Measurements from ENCODE around the gene BCORL1. TPM values are rescaled to one million over a fixed set of nuclear protein-coding genes. Genes with fewer than 3 reads are reported as not detected.

The BCORL1 gene
- total RNA-seq, result 10 to 100 TPM in 1 of 2 donors, 1 to 10 TPM in 1; 8.5 to 22.3 TPM

- H3K9me3 ChIP-seq, result no peaks in the 10 kb centered on the region
- no peak within 1 kb of the TSS for H3K4me3 ChIP-seq
- peak; percentile 64 for DNase-seq (ENCODE audit: low spot score)
- no peak within 1 kb of the TSS for H3K27ac ChIP-seq
- no peaks in the 10 kb centered on the region for H3K4me1 ChIP-seq (ENCODE audit: control insufficient read depth in 1 of 2, low read depth in 2 of 2)
- no peaks in the 10 kb centered on the region for H3K27me3 ChIP-seq (replicated peaks; ENCODE audit: insufficient read depth)
- no peak for TF ChIP-seq CTCF (IDR thresholded peaks at IDR 0.05)
- no peaks in the 10 kb centered on the region for H3K36me3 ChIP-seq
- peak; percentile 80 for ATAC-seq (ENCODE audit: insufficient number of reproducible peaks, low FRiP score, low read depth)
Measured at GRCh38 chrX:129982300-129983251, at the start of gene BCORL1. TSS of gene BCORL1 (plus strand) at chrX:129982635. CDS start at chrX:130005232, 22,597 bp downstream.

GRCh38 chrX:129932821-129933321 is 49.6 kb upstream of the BCORL1 start:
- TF ChIP-seq CTCF (IDR thresholded peaks at IDR 0.05), result no peak
- no peak for ATAC-seq (ENCODE audit: insufficient number of reproducible peaks, low FRiP score, low read depth)
- H3K9me3 ChIP-seq, result no peaks in the 10 kb centered on the region
- no peaks in the 10 kb centered on the region for H3K4me1 ChIP-seq (ENCODE audit: control insufficient read depth in 1 of 2, low read depth in 2 of 2)
- no peaks in the 10 kb centered on the region for H3K27me3 ChIP-seq (replicated peaks; ENCODE audit: insufficient read depth)
- H3K27ac ChIP-seq, result peak overlapping the region in 1 of 2 donors; percentile 35
- H3K4me3 ChIP-seq, result peak overlapping the region; percentile 77
- H3K36me3 ChIP-seq, result no peaks in the 10 kb centered on the region
- DNase-seq (ENCODE audit: low spot score), result no peak

- DNase-seq (ENCODE audit: low spot score) (no peak), ATAC-seq (ENCODE audit: insufficient number of reproducible peaks, low FRiP score, low read depth) (no peak)
- Histone ChIP-seq H3K4me3 (no peak overlapping the region), H3K36me3 (no peaks in the 10 kb centered on the region), H3K4me1 (ENCODE audit: control insufficient read depth in 1 of 2, low read depth in 2 of 2) (no peaks in the 10 kb centered on the region), H3K9me3 (no peaks in the 10 kb centered on the region), H3K27me3 (replicated peaks; ENCODE audit: insufficient read depth) (no peaks in the 10 kb centered on the region), H3K27ac (no peak overlapping the region)
- TF ChIP-seq CTCF (IDR thresholded peaks at IDR 0.05), result no peak
Measured at GRCh38 chrX:129933700-129934099, 48.7 kb upstream of the BCORL1 start.

DNA sequence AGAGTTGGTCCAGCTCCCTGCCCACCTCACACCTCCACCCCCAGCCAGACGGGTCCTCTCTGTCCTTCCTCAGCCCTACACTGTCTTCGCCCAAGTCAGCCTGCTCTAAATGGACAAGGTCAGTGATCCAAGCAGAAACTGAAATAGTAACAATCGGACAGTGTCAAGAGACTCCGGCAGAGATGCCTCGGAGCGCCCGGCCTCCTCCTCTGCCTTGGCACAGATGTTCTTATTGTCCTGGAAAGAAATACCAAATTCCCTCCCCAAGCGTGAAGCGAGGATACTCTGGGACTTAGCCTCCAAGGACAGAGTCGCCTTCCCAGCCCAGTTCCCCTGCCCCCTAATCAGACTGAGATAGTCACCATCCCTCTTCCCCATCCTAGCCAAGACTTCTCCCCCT is 48.0 kb upstream of the BCORL1 start:
- H3K27me3 ChIP-seq (replicated peaks; ENCODE audit: insufficient read depth), result no peaks in the 10 kb centered on the region
- TF ChIP-seq CTCF (IDR thresholded peaks at IDR 0.05), result no peak
- H3K36me3 ChIP-seq, result no peaks in the 10 kb centered on the region
- no peak for DNase-seq (ENCODE audit: low spot score)
- no peaks in the 10 kb centered on the region for H3K4me1 ChIP-seq (ENCODE audit: control insufficient read depth in 1 of 2, low read depth in 2 of 2)
- H3K4me3 ChIP-seq, result no peak overlapping the region
- ATAC-seq (ENCODE audit: insufficient number of reproducible peaks, low FRiP score, low read depth), result no peak
- no peak overlapping the region for H3K27ac ChIP-seq
- no peaks in the 10 kb centered on the region for H3K9me3 ChIP-seq

DNA sequence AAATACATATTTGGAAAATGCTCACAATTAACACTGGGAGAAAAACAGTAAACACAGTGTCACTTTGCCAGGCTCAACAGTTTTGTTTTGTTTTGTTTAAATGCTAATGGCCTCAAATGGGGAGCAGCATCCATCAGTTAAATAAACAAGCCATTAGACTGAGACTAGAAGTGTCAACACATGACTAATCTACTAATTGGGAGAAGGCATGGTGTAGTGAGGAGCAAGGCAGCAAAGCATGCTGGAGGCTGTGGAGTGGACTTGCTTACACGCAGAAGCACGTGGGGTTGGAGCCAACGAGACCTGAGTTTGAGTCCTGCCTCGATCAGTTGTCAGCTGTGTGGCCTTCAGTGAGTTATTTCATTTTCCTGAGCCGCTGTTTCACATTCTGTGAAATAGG is 47.5 kb upstream of the BCORL1 start:
- TF ChIP-seq CTCF (IDR thresholded peaks at IDR 0.05), result no peak

More for the DNA sequence above, 47.5 kb upstream of the BCORL1 start:
- Histone ChIP-seq H3K27ac (no peak overlapping the region), H3K4me3 (no peak overlapping the region), H3K36me3 (no peaks in the 10 kb centered on the region), H3K27me3 (replicated peaks; ENCODE audit: insufficient read depth) (no peaks in the 10 kb centered on the region), H3K9me3 (no peaks in the 10 kb centered on the region), H3K4me1 (ENCODE audit: control insufficient read depth in 1 of 2, low read depth in 2 of 2) (no peaks in the 10 kb centered on the region)
- DNase-seq (ENCODE audit: low spot score), result no peak
- no peak for ATAC-seq (ENCODE audit: insufficient number of reproducible peaks, low FRiP score, low read depth)
